Measurements from ENCODE around the gene NTSR1. TPM values are rescaled to one million over a fixed set of nuclear protein-coding genes. Genes with fewer than 3 reads are reported as not detected.

Gene NTSR1
- total RNA-seq, 1 experiment from 2014 or later, result 0.98 TPM

DNA sequence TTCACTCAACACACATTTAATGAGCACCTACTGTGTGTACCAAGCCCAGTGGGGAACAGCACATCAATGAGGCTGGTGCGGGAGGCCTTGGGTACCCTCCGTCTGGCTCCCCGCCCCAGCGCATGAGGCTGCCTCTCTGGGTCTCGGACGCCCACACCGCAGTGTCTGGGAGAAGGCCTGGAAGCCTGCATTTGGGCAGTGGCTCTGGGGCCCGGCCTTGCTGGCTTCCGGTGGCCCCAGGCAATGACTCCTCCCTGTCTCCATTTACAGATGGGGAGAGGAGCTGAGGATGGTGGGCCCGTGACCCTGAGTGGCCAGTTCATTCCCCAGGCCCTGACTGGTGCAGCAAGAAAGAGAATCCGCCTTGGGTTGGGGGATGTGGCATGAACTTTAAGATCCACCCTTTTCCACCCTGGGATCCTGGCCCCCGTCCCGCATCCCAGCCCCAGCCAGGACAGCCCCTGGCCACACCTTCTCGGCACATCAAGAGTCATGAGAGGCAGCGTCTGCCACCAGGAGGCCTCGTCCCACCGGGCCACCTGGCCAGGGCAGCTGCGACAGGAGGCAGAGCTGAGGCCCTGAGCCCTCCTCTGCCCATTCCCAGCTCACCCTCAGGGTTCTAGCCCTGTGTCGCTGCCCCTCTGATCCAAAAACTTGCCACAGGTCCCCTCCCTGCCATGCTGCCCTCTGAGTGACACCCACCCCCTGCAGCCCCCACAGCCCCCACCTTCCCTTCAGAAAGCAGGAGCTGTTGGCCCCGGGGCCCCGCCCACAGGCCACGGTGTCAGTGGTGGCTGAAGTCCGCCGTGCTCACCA lies 70.2 kb downstream of the NTSR1 start:
- POLR2A ChIA-PET (ENCODE audit: unreplicated experiment), result interaction anchor here (0.7 kb wide), 1 partner anchor 12 kb away, joined by 16 read pairs; no protein-coding TSS in a partner anchor
- no peaks in the 10 kb centered on the region for H3K36me3 ChIP-seq (ENCODE audit: low read depth)
- BruUV-seq (replicated peaks), result no TSS peak
- CTCF ChIA-PET, result no interaction called here
- H2AFZ ChIP-seq, result no peak overlapping the region
- H3F3A ChIP-seq (ENCODE audit: insufficient read depth, low read depth), result peaks cover 20% of the 10 kb centered on the region; the same call in 1 of the 2 replicates
- H3K27ac ChIP-seq, result no peak overlapping the region
- no peak for DNase-seq
- H3K4me2 ChIP-seq, result no peak overlapping the region
- H3K4me1 ChIP-seq (replicated peaks; ENCODE audit: insufficient read depth), result peaks cover 16% of the 10 kb centered on the region
- H4K20me1 ChIP-seq (ENCODE audit: insufficient read depth), result no peaks in the 10 kb centered on the region
- no peak overlapping the region for H3K4me3 ChIP-seq
- TF ChIP-seq, protein P1, sequence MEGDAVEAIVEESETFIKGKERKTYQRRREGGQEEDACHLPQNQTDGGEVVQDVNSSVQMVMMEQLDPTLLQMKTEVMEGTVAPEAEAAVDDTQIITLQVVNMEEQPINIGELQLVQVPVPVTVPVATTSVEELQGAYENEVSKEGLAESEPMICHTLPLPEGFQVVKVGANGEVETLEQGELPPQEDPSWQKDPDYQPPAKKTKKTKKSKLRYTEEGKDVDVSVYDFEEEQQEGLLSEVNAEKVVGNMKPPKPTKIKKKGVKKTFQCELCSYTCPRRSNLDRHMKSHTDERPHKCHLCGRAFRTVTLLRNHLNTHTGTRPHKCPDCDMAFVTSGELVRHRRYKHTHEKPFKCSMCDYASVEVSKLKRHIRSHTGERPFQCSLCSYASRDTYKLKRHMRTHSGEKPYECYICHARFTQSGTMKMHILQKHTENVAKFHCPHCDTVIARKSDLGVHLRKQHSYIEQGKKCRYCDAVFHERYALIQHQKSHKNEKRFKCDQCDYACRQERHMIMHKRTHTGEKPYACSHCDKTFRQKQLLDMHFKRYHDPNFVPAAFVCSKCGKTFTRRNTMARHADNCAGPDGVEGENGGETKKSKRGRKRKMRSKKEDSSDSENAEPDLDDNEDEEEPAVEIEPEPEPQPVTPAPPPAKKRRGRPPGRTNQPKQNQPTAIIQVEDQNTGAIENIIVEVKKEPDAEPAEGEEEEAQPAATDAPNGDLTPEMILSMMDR (conservative IDR thresholded peaks at IDR 0.05), result no peak
- no peak for TF ChIP-seq EZH2 (IDR thresholded peaks at IDR 0.05; ENCODE audit: low read depth)
- H3K9me3 ChIP-seq (ENCODE audit: insufficient read depth, low read depth), result no peaks in the 10 kb centered on the region
- intact Hi-C loops (cut with micrococcal nuclease; ENCODE audit: unreplicated experiment), result no loop called here
- H3K9me2 ChIP-seq (ENCODE audit: insufficient read depth), result no peaks in the 10 kb centered on the region
- no peaks in the 10 kb centered on the region for H3K79me2 ChIP-seq (ENCODE audit: low read depth)
- no peaks in the 10 kb centered on the region for H3K27me3 ChIP-seq (ENCODE audit: insufficient read depth, low read depth)

DNA sequence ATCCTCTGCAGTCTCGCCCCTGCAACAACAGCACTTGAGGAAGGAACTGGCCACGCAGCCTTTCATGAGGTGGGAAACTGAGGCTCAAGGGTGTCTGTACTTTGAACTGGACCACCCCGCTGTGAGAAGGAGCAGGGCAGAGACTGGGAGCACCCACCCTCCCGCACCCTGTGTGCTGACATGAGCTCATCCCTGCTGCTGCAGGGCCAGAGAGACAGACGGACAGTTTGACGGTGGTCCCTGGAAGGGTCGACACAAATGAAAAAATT lies 70.7 kb downstream of the NTSR1 start:
- Histone ChIP-seq H4K20me1 (ENCODE audit: insufficient read depth) (no peaks in the 10 kb centered on the region), H3K4me3 (no peak overlapping the region), H3F3A (ENCODE audit: insufficient read depth, low read depth) (peaks cover 15% of the 10 kb centered on the region; the same call in 1 of the 2 replicates), H3K9me3 (ENCODE audit: insufficient read depth, low read depth) (no peaks in the 10 kb centered on the region), H3K79me2 (ENCODE audit: low read depth) (no peaks in the 10 kb centered on the region), H3K36me3 (ENCODE audit: low read depth) (no peaks in the 10 kb centered on the region), H2AFZ (no peak overlapping the region), H3K27ac (no peak overlapping the region), H3K4me1 (replicated peaks; ENCODE audit: insufficient read depth) (peaks cover 10% of the 10 kb centered on the region), H3K9me2 (ENCODE audit: insufficient read depth) (no peaks in the 10 kb centered on the region), H3K4me2 (no peak overlapping the region), H3K27me3 (ENCODE audit: insufficient read depth, low read depth) (no peaks in the 10 kb centered on the region)
- POLR2A ChIA-PET (ENCODE audit: unreplicated experiment), result interaction anchor here (0.7 kb wide), 1 partner anchor 12 kb away, joined by 16 read pairs; no protein-coding TSS in a partner anchor
- no TSS peak for BruUV-seq (replicated peaks)
- intact Hi-C loops (cut with micrococcal nuclease; ENCODE audit: unreplicated experiment), result no loop called here
- no peak for TF ChIP-seq EZH2 (IDR thresholded peaks at IDR 0.05; ENCODE audit: low read depth)
- TF ChIP-seq, protein P1 (conservative IDR thresholded peaks at IDR 0.05), result no peak
- CTCF ChIA-PET, result interaction anchor here (0.6 kb wide), 1 partner anchor 39 kb away, joined by 3 read pairs; no protein-coding TSS in a partner anchor
- DNase-seq, result no peak

DNA sequence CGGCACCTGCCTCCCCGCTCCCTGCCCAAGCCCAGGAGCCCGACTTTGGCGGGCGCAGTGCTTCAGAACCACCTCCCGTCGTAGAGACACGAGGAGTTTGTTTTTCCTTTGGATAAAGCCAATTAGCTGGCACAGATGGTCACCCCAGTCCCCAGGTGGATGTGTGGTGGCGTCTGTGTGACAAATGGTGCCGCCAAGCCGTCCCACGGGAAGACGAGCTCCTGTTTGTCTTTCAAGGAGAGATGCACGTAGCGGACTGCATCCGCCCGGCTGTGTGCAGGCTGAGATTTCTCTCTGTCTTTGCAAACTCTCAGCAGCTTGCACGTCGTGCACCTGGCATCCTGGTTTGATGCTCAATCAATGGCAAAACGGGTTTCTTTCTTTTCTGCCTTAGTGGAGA lies 71.6 kb downstream of the NTSR1 start:
- intact Hi-C loops (cut with micrococcal nuclease; ENCODE audit: unreplicated experiment), result no loop called here
- no peaks in the 10 kb centered on the region for H3K79me2 ChIP-seq (ENCODE audit: low read depth)
- no peak for DNase-seq
- no peak overlapping the region for H3K4me3 ChIP-seq
- H3K36me3 ChIP-seq (ENCODE audit: low read depth), result no peaks in the 10 kb centered on the region
- TF ChIP-seq, protein P1 (conservative IDR thresholded peaks at IDR 0.05), result no peak
- no peak for TF ChIP-seq EZH2 (IDR thresholded peaks at IDR 0.05; ENCODE audit: low read depth)
- peaks cover 8% of the 10 kb centered on the region for H3K4me1 ChIP-seq (replicated peaks; ENCODE audit: insufficient read depth)
- H3K27me3 ChIP-seq (ENCODE audit: insufficient read depth, low read depth), result no peaks in the 10 kb centered on the region
- ChIA-PET POLR2A (ENCODE audit: unreplicated experiment) (no interaction called here), CTCF (interaction anchor here (0.6 kb wide), 1 partner anchor 40 kb away, joined by 3 read pairs; no protein-coding TSS in a partner anchor)
- H3K4me2 ChIP-seq, result no peak overlapping the region
- no TSS peak for BruUV-seq (replicated peaks)
- H3K27ac ChIP-seq, result no peak overlapping the region
- no peaks in the 10 kb centered on the region for H3K9me2 ChIP-seq (ENCODE audit: insufficient read depth)
- H4K20me1 ChIP-seq (ENCODE audit: insufficient read depth), result no peaks in the 10 kb centered on the region
- peaks cover 14% of the 10 kb centered on the region; the same call in 1 of the 2 replicates for H3F3A ChIP-seq (ENCODE audit: insufficient read depth, low read depth)
- no peaks in the 10 kb centered on the region for H3K9me3 ChIP-seq (ENCODE audit: insufficient read depth, low read depth)
- no peak overlapping the region for H2AFZ ChIP-seq

Data from PC-9 (cell line).